Neuronal stem cell (in vitro differentiated cells): ENCODE measurements around the gene SLC15A4. TPM values are rescaled to one million over a fixed set of nuclear protein-coding genes. Genes with fewer than 3 reads are reported as not detected.

Experiments
- DNase-seq: peaks from one replicate; pipeline ENCODE4 v3.0.0-alpha.2; 2013; ENCODE audit warnings: low spot score
- H2AFZ ChIP-seq: one replicate; pipeline ENCODE4 v1.6.1; 2013; ENCODE audit warnings: mild to moderate bottlenecking, low read length, inconsistent platforms
- H2AK5ac ChIP-seq: 2 replicates; pipeline ENCODE4 v1.6.1; 2013; ENCODE audit warnings: low read depth, mild to moderate bottlenecking, inconsistent platforms, low read length, moderate library complexity, mixed read lengths
- H2BK120ac ChIP-seq: 2 replicates; pipeline ENCODE4 v1.6.1; 2013; ENCODE audit warnings: low read depth, mild to moderate bottlenecking, inconsistent platforms, low read length, moderate library complexity, mixed read lengths
- H2BK12ac ChIP-seq: one replicate; pipeline ENCODE4 v1.6.1; 2013; ENCODE audit warnings: low read length, inconsistent platforms
- H2BK15ac ChIP-seq: 2 replicates; pipeline ENCODE4 v1.6.1; 2013; ENCODE audit warnings: mild to moderate bottlenecking, low read length, inconsistent platforms, mixed read lengths
- H2BK5ac ChIP-seq: one replicate; pipeline ENCODE4 v1.6.1; 2013; ENCODE audit warnings: inconsistent platforms, mild to moderate bottlenecking, low read length, moderate library complexity
- H3K14ac ChIP-seq: one replicate; pipeline ENCODE4 v1.6.1; 2013; ENCODE audit warnings: low read length, inconsistent platforms
- H3K18ac ChIP-seq: 2 replicates; pipeline ENCODE4 v1.6.1; 2013; ENCODE audit warnings: low read length, inconsistent platforms
- H3K23ac ChIP-seq: 2 replicates; pipeline ENCODE4 v1.6.1; 2013; ENCODE audit warnings: low read depth, mild to moderate bottlenecking, mixed read lengths, low read length, inconsistent platforms; ENCODE audit not compliant: poor library complexity
- H3K27ac ChIP-seq: replicated peaks from 3 replicates; pipeline ENCODE4 v1.5.1; 2013; ENCODE audit warnings: low read length, inconsistent platforms
- H3K27me3 ChIP-seq, 3 experiments: 2 replicates each; pipeline ENCODE4 v1.6.1; 2013; ENCODE audit warnings: low read length in 3 of 3, mild to moderate bottlenecking in 2 of 3, inconsistent platforms in 1 of 3, low read depth in 1 of 3, mixed read lengths in 1 of 3, moderate library complexity in 1 of 3; ENCODE audit not compliant: control insufficient read depth in 3 of 3, insufficient read depth in 3 of 3
- H3K36me3 ChIP-seq, 2 donors: replicated peaks in 1 of 2; 2 replicates each; pipeline ENCODE4 v1.6.1; 2013; ENCODE audit warnings: low read length in 2 of 2; ENCODE audit not compliant: control insufficient read depth in 2 of 2, insufficient read depth in 2 of 2
- H3K4ac ChIP-seq: 2 replicates; pipeline ENCODE4 v1.6.1; 2013; ENCODE audit warnings: inconsistent platforms, mild to moderate bottlenecking, low read length, moderate library complexity
- H3K4me1 ChIP-seq, 2 donors: 1 replicate in 1 of 2; 2 replicates in 1 of 2; pipeline ENCODE4 v1.6.1; 2013; ENCODE audit warnings: low read length in 2 of 2, low read depth in 1 of 2; ENCODE audit not compliant: control insufficient read depth in 2 of 2, insufficient read depth in 1 of 2
- H3K4me2 ChIP-seq: one replicate; pipeline ENCODE4 v1.6.1; 2013; ENCODE audit warnings: mild to moderate bottlenecking, low read length, inconsistent platforms; ENCODE audit not compliant: insufficient read depth, poor library complexity, severe bottlenecking
- H3K4me3 ChIP-seq, 2 donors: 2 replicates each; pipeline ENCODE4 v1.5.1; 2013; ENCODE audit warnings: low read length in 2 of 2, mild to moderate bottlenecking in 2 of 2, inconsistent platforms in 1 of 2, moderate library complexity in 1 of 2
- H3K79me1 ChIP-seq: one replicate; pipeline ENCODE4 v1.6.1; 2013; ENCODE audit warnings: low read depth, mild to moderate bottlenecking, inconsistent platforms, low read length, moderate library complexity
- H3K9ac ChIP-seq: one replicate; pipeline ENCODE4 v1.6.1; 2013; ENCODE audit warnings: mild to moderate bottlenecking, low read depth, low read length, inconsistent platforms; ENCODE audit not compliant: poor library complexity
- H3K9me3 ChIP-seq, 2 donors: replicated peaks in 1 of 2; 2 replicates each; pipeline versions ENCODE3 to v1.6.1; 2013; ENCODE audit warnings: low read length in 2 of 2, mild to moderate bottlenecking in 2 of 2, inconsistent platforms in 1 of 2, low read depth in 1 of 2, mixed read lengths in 1 of 2, moderate library complexity in 1 of 2; ENCODE audit not compliant: control insufficient read depth in 2 of 2, insufficient read depth in 1 of 2
- H4K8ac ChIP-seq: one replicate; pipeline ENCODE4 v1.6.1; 2013; ENCODE audit warnings: low read depth, mild to moderate bottlenecking, inconsistent platforms, low read length, moderate library complexity
- H4K91ac ChIP-seq: one replicate; pipeline ENCODE4 v1.6.1; 2013; ENCODE audit warnings: low read length, low read depth, mild to moderate bottlenecking, inconsistent platforms; ENCODE audit not compliant: poor library complexity
- WGBS, 2 donors: extraction: QIAGEN DNeasy Blood & Tissue Kit; methylation state at CpG; one replicate each; pipeline ENCODE4 v1.1.7; 2013; ENCODE audit warnings: missing lambda C conversion rate in 2 of 2, mixed read lengths in 1 of 2; ENCODE audit not compliant: insufficient read length in 2 of 2, insufficient replicate concordance in 1 of 2; ENCODE audit errors: extremely low coverage in 2 of 2; 5-methylcytosine and 5-hydroxymethylcytosine counted together
- polyA plus RNA-seq, 2 experiments: library from polyadenylated mRNA; stranded (reverse); fragments of 200-250 nt; gene quantifications; one replicate each; pipeline ENCODE4 v1.2.3, GENCODE V29; 2013

Gene SLC15A4
- 9.6 TPM for polyA plus RNA-seq (2013, experiment 1 of 2)
- 9.9 TPM for polyA plus RNA-seq (2013, experiment 2 of 2)

DNA sequence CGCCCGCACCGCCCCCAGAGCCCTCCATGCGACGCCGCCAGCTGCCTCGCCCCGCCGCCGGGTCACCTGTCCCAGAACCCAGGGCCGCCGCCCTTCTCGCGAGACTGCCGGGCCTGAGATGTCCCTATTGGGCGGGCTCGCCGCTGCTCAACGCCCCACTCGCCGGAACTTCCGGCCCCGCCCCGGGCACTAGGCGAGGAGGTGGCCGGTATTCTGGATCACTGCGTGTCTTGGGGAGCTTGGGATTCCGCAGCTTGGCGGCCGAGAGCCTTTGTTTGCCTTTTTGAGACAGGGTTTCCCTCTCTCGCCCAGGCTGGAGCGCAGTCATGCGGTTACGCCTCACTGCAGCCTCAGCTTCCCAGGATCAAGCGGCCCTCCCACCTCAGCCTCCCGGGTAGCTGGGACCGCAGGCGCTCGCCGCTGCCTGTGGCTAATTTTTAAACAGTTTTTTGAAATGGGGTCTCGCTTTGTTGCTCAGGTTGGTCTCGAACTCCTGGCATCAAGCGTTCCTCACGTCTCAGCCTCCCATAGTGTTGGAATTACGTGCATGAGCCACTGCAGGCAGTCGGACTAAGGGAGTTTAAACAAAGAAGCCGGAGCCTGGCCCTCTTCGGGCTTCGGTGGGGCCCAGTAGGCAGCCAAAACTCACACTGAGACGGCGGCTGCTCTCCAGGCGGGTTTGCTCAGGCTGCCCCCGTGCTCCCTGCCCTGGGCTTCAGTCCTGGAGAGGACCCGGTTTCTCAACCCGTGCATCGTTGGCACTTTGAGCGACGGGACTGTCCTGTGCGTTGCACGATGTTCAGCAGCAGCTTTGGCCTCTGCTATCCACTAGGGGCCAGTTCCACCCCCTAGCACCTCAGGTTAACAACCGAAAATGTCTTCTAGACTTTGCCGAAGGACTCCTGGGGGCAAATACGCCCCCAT lies at the start of gene SLC15A4:
SLC15A4 (minus strand) TSS at position 43 of the 924 bp plus-strand sequence; CDS start at position 28, 15 bp downstream.
- Histone ChIP-seq H3K23ac (peak within 1 kb of the TSS; percentile 98), H3K27me3 (no peaks in the 10 kb centered on the region), H3K36me3 (peaks cover 2 to 21% of the 10 kb centered on the region in 2 donors), H4K8ac (peak within 1 kb of the TSS; percentile 92), H2BK15ac (peak within 1 kb of the TSS; percentile 27), H3K27ac (peak within 1 kb of the TSS; percentile 94), H3K4me1 (peaks cover 2 to 12% of the 10 kb centered on the region in 2 donors), H3K9me3 (no peaks in the 10 kb centered on the region), H3K4me2 (peak within 1 kb of the TSS; percentile 89), H3K4ac (peak within 1 kb of the TSS; percentile 86), H3K79me1 (peaks cover 5% of the 10 kb centered on the region), H4K91ac (peak within 1 kb of the TSS; percentile 96), H3K4me3 (peak within 1 kb of the TSS; percentile 63 to 94), H2BK120ac (peak within 1 kb of the TSS; percentile 68), H2BK5ac (peak within 1 kb of the TSS; percentile 82), H2AK5ac (peak within 1 kb of the TSS; percentile 89), H2AFZ (peak within 1 kb of the TSS; percentile 95), H3K14ac (peak within 1 kb of the TSS; percentile 97), H3K9ac (peak within 1 kb of the TSS; percentile 99), H3K18ac (peak within 1 kb of the TSS; percentile 100), H2BK12ac (peak within 1 kb of the TSS; percentile 11)
- no CpG with 5 or more reads among the region's 63 CpGs for WGBS, 2 donors
- peak; percentile 91 for DNase-seq

DNA sequence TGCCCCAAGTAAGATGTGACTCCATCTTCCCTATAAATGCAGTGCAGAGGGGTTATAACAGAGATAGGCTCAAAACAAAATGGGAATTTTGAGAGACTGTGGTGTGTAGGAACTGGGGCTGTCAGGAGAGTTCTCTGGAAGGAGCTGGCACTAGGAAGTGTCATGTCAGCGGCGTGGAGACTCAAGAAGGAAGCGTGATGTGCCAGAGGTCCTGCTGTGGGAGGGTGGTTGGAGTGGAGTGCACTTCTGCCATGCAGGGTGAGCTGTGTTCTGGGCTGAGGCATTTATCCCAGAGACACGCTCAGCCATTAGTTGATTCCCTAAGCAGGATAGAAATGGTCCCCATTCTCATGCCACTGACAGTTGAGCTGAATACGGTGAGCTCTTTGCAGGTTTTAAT lies 48.5 kb upstream of the SLC15A4 start:
- Histone ChIP-seq H3K79me1 (no peaks in the 10 kb centered on the region), H2BK5ac (no peak overlapping the region), H2BK120ac (no peak overlapping the region), H3K4me3 (no peak overlapping the region), H3K4me1 (peaks cover 0 to 3% of the 10 kb centered on the region in 2 donors), H3K23ac (no peak overlapping the region), H3K9ac (no peak overlapping the region), H4K8ac (no peak overlapping the region), H3K14ac (no peak overlapping the region), H3K27ac (no peak overlapping the region), H3K4me2 (no peak overlapping the region), H2AFZ (no peak overlapping the region), H3K36me3 (no peaks in the 10 kb centered on the region), H2AK5ac (no peak overlapping the region), H3K27me3 (no peaks in the 10 kb centered on the region), H2BK12ac (no peak overlapping the region), H3K18ac (no peak overlapping the region), H4K91ac (no peak overlapping the region), H3K4ac (no peak overlapping the region), H3K9me3 (peaks cover 2 to 8% of the 10 kb centered on the region in 2 donors), H2BK15ac (no peak overlapping the region)
- WGBS, 2 donors, result no CpG with 5 or more reads among the region's 5 CpGs
- no peak for DNase-seq

DNA sequence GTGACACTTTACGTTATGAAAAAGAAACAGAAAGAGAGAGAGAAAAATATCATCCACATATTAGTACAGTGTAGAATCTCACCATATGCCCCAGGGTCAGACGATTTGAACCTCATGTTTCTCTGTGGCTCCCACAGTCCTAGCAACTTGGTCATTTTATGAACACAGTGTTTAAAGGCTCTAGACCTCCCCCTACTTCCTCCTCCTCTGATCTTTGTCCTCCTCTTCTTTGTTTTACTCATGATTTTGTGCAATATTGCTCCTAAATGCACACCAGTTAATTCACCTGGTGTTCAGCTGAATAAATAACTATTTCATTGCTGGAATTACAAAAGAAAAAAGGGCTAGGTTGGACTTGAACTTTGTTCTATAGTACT lies 47.7 kb upstream of the SLC15A4 start:
- H3K4ac ChIP-seq, result no peak overlapping the region
- no peak overlapping the region for H3K9ac ChIP-seq
- WGBS, 2 donors, result no CpG with 5 or more reads among the region's 2 CpGs
- H3K4me1 ChIP-seq, result peaks cover 0 to 3% of the 10 kb centered on the region in 2 donors
- no peak overlapping the region for H2BK5ac ChIP-seq
- H4K91ac ChIP-seq, result no peak overlapping the region
- no peak overlapping the region for H3K14ac ChIP-seq
- no peak overlapping the region for H3K18ac ChIP-seq
- no peak overlapping the region for H4K8ac ChIP-seq
- H2AFZ ChIP-seq, result no peak overlapping the region
- H2BK120ac ChIP-seq, result no peak overlapping the region
- no peak overlapping the region for H3K23ac ChIP-seq
- H2AK5ac ChIP-seq, result no peak overlapping the region
- no peaks in the 10 kb centered on the region for H3K27me3 ChIP-seq
- H3K9me3 ChIP-seq, result peaks cover under 1 to 2% of the 10 kb centered on the region in 2 donors
- H2BK15ac ChIP-seq, result no peak overlapping the region
- no peak overlapping the region for H3K4me3 ChIP-seq
- DNase-seq, result no peak
- no peak overlapping the region for H3K27ac ChIP-seq
- no peaks in the 10 kb centered on the region for H3K36me3 ChIP-seq
- no peak overlapping the region for H2BK12ac ChIP-seq
- no peaks in the 10 kb centered on the region for H3K79me1 ChIP-seq
- no peak overlapping the region for H3K4me2 ChIP-seq

DNA sequence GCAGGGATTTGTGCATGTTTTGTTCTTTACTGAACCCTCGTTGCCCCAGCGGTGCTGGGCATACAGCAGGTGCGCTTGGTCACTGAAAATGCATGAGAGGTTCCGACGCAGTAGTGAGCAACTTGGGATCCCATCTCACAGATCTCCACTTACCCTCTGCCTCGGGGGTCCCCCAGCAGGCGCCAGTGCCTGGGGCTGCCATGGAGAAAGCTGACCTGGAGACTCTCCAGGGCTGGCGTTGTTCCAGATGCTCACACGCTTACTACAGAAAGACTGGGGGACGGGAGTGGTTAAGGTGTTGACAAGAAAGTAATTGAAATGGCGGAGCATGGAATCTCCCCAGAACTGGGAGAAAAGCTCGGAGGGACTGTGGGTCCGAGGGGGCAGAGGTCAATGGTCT lies 43.7 kb upstream of the SLC15A4 start:
- no peak overlapping the region for H3K9ac ChIP-seq
- no peak overlapping the region for H4K91ac ChIP-seq
- H3K23ac ChIP-seq, result no peak overlapping the region
- no peaks in the 10 kb centered on the region for H3K27me3 ChIP-seq
- H3K4me2 ChIP-seq, result no peak overlapping the region
- peak overlapping the region; percentile 60 for H3K27ac ChIP-seq
- WGBS, 2 donors, result no CpG with 5 or more reads among the region's 13 CpGs
- no peak overlapping the region for H2BK5ac ChIP-seq
- no peak overlapping the region for H3K14ac ChIP-seq
- H2BK12ac ChIP-seq, result no peak overlapping the region
- H2AFZ ChIP-seq, result no peak overlapping the region
- H4K8ac ChIP-seq, result no peak overlapping the region
- H2BK15ac ChIP-seq, result no peak overlapping the region
- no peak overlapping the region for H2BK120ac ChIP-seq
- no peaks in the 10 kb centered on the region for H3K36me3 ChIP-seq
- no peak overlapping the region for H3K18ac ChIP-seq
- no peaks in the 10 kb centered on the region for H3K9me3 ChIP-seq
- no peak overlapping the region for H2AK5ac ChIP-seq
- no peak overlapping the region for H3K4me3 ChIP-seq
- DNase-seq, result no peak
- no peaks in the 10 kb centered on the region for H3K79me1 ChIP-seq
- no peak overlapping the region for H3K4ac ChIP-seq
- H3K4me1 ChIP-seq, result peaks cover 6% of the 10 kb centered on the region in 2 donors
